ENCODE data around the gene FAM72C.
"Not testable (repeated sequence)": the region's sequence is repeated elsewhere in the genome, so short reads cannot be mapped to it uniquely, and the experiment has no call there.

FAM72C gene

GRCh38 chr1:143984721-143985473 is 13.1 kb upstream of the FAM72C start:
- DNase-seq (ENCODE audit: low read depth in 2 of 2), result not testable (repeated sequence)

DNA sequence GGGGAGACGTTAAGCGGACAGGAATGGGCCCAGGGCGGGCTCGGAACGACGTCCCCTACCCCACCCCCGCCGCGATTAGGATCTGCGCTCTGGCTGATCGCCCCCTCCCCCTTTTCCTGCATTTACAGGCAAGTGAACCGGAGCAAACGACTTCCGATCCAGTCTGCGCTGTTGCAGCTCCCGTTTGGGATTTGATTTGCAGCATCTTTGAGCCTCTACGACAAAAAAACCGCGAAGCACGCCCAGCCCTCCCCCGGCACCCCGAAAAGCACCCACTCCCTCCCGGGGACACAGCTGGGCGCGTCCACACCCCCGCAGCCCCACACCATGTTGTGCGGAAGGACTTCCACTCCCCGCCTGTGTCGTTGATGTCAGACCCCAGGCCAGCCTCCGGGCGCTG is 2.6 kb upstream of the FAM72C start:
- not testable (repeated sequence) for DNase-seq (ENCODE audit: low read depth in 2 of 2)

- not testable (repeated sequence) for DNase-seq (ENCODE audit: low read depth in 2 of 2)
Observed at GRCh38 chr1:143973876-143974414, 2.2 kb upstream of the FAM72C start.

DNA sequence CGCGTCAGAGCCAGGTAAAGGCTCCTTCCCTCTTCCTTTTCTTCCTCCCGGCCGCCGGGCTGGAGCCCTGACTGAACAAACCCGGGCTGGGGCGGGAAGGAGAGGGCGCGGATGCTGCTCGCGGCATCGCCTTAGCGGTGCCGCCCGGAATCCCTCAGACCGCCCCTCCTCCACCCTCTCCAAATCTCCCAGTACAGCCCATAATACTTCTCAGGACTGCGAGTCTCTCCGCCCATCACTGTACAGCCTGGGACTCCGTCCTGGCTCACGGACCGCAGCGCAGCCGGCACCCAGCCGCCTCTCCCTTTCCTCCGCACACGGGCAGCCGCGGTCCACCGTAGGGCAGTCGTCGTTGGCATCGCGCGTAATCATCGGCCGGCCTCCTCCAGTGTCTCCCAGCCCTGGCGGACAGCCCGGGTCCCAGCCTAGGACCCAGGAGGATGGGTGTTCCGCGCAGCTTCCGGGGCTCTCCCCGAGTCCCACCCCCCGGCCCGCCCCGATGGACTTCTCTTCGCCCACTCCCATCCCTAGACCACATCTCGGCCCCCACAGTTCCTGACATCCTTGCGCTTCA is 1.1 kb upstream of the FAM72C start:
- DNase-seq (ENCODE audit: low read depth in 2 of 2), result not testable (repeated sequence)

DNA sequence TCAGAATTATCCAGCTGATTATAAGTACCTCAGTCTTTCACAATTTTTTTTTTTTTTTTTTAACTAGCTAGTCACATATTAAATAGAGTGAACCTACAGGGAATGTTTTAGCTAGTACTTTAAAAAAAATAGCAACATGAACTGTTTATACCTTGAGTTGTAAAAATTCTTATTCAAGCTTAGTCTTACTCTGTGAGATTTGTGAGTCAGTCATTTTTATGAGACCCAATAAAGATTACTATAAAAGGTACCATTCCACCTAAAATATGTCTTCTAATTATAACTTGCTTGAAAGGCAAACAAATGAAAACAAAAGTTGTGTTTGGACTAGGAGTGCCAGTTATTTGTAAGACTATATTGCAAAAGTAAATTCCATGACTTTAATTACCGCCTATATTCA is 5.9 kb downstream of the FAM72C start:
- not testable (repeated sequence) for DNase-seq (ENCODE audit: low read depth in 2 of 2)

- not testable (repeated sequence) for DNase-seq (ENCODE audit: low read depth in 2 of 2)
Observed at GRCh38 chr1:143964294-143964693, 7.5 kb downstream of the FAM72C start.

- not testable (repeated sequence) for DNase-seq (ENCODE audit: low read depth in 2 of 2)
Observed at GRCh38 chr1:143955930-143956329, 15.9 kb downstream of the FAM72C start.

GRCh38 chr1:143952913-143953312 is 18.9 kb downstream of the FAM72C start:
- not testable (repeated sequence) for DNase-seq (ENCODE audit: low read depth in 2 of 2)

DNA sequence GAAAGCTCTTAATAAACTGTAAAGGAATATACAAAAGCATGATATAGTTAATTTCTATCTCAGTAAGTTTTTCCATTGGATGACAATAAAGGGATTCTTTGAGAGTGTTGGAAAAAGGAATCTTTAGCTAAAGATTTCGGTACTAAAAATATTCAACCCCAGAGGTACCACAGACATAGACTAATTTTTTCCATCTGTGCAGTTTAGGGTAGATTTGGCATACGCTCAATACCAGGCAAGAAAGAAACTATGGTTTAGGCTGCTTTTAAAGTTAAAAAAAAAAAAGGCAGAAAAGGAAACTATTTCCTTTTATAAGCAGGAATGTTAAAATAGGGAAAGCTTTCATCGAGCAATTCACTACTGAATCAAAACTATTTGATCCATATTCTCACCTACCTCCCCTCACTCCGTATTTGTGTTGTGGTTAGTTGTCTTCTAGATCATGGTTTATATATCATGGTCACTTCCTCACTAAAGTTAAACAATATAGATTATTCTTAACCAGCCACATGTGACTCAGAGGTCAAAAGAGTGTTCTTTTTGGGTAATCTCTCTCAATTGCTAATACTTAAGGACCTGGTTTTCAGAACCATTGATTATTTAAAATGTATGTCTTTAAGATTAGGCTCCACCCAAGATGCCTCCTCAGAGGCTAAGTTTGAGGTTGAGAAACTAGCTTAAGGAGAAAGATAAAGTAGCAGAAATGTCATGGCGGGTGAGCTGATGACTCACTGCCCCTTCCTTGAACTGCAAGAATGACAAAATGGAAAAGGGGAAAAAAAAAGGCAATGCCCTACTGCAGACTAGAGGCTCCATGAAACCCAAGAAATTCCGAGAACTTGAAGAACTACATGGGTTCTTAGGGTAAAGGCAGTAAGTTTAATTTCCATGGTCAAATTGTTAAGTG is 20.0 kb downstream of the FAM72C start:
- DNase-seq (ENCODE audit: low read depth in 2 of 2), result not testable (repeated sequence)

GRCh38 chr1:143947749-143948148 is 24.0 kb downstream of the FAM72C start:
- not testable (repeated sequence) for DNase-seq (ENCODE audit: low read depth in 2 of 2)

DNA sequence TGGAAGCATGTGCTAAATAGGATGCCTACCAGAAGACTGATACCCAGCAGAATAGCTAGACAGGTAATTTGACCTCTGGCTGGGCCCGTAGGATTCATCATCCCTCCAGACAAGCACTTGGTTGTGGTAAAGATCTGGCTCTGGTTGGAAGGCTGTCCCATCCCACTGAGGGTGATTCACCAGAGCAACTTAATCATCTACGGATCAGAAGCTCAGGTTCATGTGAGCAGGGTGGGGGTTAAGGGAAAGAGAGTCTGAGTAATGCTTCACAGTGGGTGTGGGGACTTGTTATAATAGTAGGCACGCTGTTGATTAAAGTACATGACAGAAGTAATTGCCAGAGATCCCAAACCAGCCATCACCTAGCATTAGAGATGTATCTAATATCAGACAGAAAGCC is 26.5 kb downstream of the FAM72C start:
- not testable (repeated sequence) for DNase-seq (ENCODE audit: low read depth in 2 of 2)

- not testable (repeated sequence) for DNase-seq (ENCODE audit: low read depth in 2 of 2)
Observed at GRCh38 chr1:143944576-143945240, 27.1 kb downstream of the FAM72C start.

- not testable (repeated sequence) for DNase-seq (ENCODE audit: low read depth in 2 of 2)
Observed at GRCh38 chr1:143943319-143943978, 28.3 kb downstream of the FAM72C start.

- not testable (repeated sequence) for DNase-seq (ENCODE audit: low read depth in 2 of 2)
Observed at GRCh38 chr1:143942238-143942860, 29.4 kb downstream of the FAM72C start.

DNA sequence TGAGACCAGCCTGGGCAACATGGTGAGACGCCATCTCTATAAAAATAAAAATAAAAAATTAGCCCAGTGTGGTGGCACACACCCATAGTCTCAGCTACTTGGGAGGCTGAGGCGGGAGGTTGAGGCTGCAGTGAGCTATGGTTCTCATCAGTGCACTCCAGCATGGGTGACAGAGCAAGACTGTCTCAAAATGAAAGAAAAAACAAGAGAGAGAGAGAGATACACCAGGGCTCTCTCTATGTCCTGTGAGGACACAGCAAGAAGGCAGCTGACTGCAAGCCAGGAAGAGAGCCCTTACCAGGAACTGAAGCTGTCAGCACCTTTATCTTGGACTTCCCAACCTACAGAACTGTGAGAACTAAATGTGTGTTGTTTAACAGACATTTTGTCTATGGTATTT is 32.1 kb downstream of the FAM72C start:
- not testable (repeated sequence) for DNase-seq (ENCODE audit: low read depth in 2 of 2)

DNA sequence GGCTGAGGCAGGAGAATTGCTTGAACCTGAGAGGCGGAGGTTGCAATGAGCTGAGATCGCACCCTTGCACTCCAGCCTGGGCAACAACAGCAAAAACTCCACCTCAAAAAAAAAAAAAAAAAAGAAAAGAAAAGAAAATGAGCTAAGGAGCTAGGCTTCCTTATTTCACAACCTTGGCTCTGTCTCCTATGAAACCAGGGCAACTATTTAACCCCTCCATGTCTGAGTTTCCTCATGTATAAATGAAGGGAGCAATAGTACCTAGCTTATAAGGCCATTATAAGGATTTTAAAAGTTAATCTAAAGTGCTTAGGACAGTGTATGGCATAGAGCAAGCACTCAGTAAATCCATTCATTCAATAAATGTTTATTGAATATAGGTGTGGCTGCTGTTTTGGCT is 32.9 kb downstream of the FAM72C start:
- DNase-seq (ENCODE audit: low read depth in 2 of 2), result not testable (repeated sequence)

GRCh38 chr1:143936457-143937115 is 35.2 kb downstream of the FAM72C start:
- DNase-seq (ENCODE audit: low read depth in 2 of 2), result peak in 1 of 2 experiments; percentile 4

GRCh38 chr1:143919127-143919526 is 52.7 kb downstream of the FAM72C start:
- not testable (repeated sequence) for DNase-seq (ENCODE audit: low read depth in 2 of 2)

- not testable (repeated sequence) for DNase-seq (ENCODE audit: low read depth in 2 of 2)
Observed at GRCh38 chr1:143918552-143918951, 53.2 kb downstream of the FAM72C start.

DNA sequence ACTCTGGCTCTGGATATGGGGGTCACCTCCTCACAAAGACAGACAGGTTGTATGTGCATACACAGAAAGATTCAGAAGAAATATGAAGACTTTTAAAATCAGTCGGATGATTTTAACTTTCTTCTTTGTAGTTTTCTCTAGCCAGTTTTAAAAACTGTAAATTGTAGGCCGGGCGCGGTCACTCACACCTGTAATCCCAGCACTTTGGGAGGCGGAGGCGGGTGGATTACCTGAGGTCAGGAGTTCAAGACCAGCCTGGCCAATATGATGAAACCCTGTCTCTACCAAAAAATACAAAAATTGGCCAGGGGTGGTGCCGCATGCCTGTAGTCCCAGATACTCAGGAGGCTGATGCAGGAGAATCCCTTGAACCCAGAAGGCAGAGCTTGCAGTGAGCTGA is 58.1 kb downstream of the FAM72C start:
- DNase-seq (ENCODE audit: low read depth in 2 of 2), result not testable (repeated sequence)
